DMS79 treated with DMSO at 0.1 percent for 48 hours (cell line): ENCODE data around the gene AIP.
A peak's percentile ranks its signal among the peaks of the same experiment; 100 is the strongest.

ENCODE experiments used
- DNase-seq: peaks from one replicate; lab custom pipeline; 2025; lab: John Stamatoyannopoulos, UW

The AIP gene

GRCh38 chr11:67493548-67494370, 10.9 kb downstream of the AIP start:
- no peak for DNase-seq

- DNase-seq: no peak
These were observed 11.8 kb downstream of the AIP start for GRCh38 chr11:67494371-67495233.

- no peak for DNase-seq
These were observed 12.6 kb downstream of the AIP start for GRCh38 chr11:67495234-67496005.

GRCh38 chr11:67496113-67496512, 13.3 kb downstream of the AIP start:
- DNase-seq: no peak

GRCh38 chr11:67497656-67498291, 14.9 kb downstream of the AIP start:
- no peak for DNase-seq

- DNase-seq: no peak
These were observed 15.7 kb downstream of the AIP start for GRCh38 chr11:67498544-67498972.

GRCh38 chr11:67499808-67500483, 17.1 kb downstream of the AIP start:
- no peak for DNase-seq

- no peak for DNase-seq
These were observed 17.6 kb downstream of the AIP start for GRCh38 chr11:67500484-67500821.

- no peak for DNase-seq
These were observed 18.2 kb downstream of the AIP start for GRCh38 chr11:67500831-67501715.

- no peak for DNase-seq
These were observed 19.0 kb downstream of the AIP start for GRCh38 chr11:67501854-67502253.

- no peak for DNase-seq
These were observed 19.6 kb downstream of the AIP start for GRCh38 chr11:67502328-67502979.

GRCh38 chr11:67503119-67504004, 20.5 kb downstream of the AIP start:
- no peak for DNase-seq

GRCh38 chr11:67504005-67504949, 21.5 kb downstream of the AIP start:
- DNase-seq: no peak

GRCh38 chr11:67504950-67505581, 22.2 kb downstream of the AIP start, which contains the start of gene PITPNM1:
TSS of gene PITPNM1 (minus strand) at chr11:67505363. CDS start at chr11:67504180, 1,183 bp downstream.
- peak; percentile 24 for DNase-seq

GRCh38 chr11:67505605-67506396, 23.0 kb downstream of the AIP start:
- peak; percentile 84 for DNase-seq

- no peak for DNase-seq
These were observed 23.7 kb downstream of the AIP start for GRCh38 chr11:67506426-67507051.
